Stimulated activated CD4-positive, alpha-beta T cell treated with anti-CD3 and anti-CD28 coated beads, Interleukin-12 subunit alpha, Interleukin-12 subunit beta, amount 100 ng/mL, for 24 hours (primary cell): ENCODE measurements around the gene SLC13A3.

ENCODE experiments used
- DNase-seq, 2 experiments: peaks; one replicate each; pipeline ENCODE4 v3.0.0-alpha.2; 2020; ENCODE audit warnings: low read depth in 2 of 2

SLC13A3 gene

DNA sequence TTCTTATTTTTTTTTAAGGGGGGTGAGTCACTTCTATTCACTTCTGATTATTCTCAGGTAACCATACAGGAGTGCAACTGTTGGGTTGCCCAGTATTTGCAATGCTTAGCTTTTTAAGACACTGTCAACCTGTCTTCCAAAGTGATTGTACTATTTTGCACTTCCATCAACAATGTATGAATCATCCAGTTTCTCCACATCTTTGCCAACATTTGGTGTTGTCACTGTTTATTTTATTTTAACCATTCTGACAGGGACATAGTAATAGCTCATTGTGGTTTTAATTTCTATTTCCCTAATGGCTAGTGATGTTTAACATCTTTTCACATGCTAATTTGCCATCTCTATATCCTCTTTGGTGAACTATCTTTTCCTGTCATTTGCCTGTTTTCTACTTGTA lies 1.4 kb upstream of the SLC13A3 start:
- no peak for DNase-seq

DNA sequence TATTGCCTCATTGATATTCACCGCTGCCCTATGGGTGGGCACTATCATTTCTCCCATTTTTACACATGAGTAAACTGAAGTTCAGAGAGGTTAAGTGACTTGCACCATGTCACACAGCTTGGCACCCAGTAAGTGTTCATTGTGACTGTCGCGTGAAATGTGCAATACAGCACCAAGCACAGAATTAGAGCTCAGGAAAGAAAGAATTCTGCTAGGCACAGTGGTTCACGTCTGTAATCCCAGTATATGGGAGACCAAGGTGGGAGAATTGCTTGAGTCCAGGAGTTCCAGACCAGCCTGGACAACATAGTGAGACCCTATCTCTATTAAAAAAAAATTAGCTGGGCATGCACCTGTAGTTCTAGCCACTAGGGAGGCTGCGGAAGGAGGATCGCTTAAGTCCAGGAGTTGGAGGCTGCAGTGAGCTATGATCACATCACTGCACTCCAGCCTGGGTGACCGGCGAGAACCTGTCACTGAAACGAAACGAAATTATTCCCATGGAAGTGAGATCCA lies 626 bp downstream of the SLC13A3 start:
- no peak for DNase-seq

DNA sequence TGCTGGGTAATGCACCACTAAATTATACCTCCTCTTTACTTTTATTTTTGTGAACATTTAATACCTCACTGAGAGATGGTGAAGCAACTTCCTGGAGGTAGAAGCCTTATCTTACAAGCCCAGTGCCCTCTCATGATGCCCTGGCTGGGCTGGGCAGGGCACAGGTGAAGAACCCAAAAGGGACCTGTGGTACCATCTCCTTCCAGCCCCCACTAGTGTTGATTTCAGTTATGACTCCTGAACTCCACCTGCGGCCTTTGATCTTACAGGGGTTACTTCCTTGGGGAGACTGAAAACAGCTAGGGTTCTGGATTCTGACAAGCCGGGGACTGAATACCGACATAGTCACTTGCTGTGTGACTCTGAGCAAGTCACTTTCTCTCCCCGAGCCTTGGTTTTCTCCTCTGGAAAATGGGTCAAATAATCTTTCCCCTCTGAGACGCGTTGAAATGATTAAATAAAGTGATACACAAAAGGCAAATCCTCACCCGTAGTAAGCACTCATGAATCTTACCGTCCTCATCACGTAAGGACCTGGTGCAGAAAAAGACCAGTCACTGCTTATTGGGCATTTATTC lies 1.2 kb downstream of the SLC13A3 start:
- DNase-seq, result no peak

DNA sequence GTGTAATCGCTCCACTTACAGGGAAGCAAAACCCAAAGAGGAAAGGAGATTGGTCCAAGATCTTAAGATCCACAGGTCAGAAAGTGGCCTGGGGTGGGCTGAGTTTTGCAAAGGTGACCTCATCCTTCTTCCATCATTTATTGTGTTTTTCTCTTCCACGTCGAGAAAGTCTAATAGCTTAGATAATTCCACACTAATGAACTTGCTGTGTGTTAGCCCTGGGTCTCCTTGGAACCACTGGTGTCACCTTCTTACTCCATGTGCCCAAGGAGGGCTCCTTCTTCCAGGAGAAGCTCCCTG lies 1.7 kb downstream of the SLC13A3 start:
- no peak for DNase-seq

DNA sequence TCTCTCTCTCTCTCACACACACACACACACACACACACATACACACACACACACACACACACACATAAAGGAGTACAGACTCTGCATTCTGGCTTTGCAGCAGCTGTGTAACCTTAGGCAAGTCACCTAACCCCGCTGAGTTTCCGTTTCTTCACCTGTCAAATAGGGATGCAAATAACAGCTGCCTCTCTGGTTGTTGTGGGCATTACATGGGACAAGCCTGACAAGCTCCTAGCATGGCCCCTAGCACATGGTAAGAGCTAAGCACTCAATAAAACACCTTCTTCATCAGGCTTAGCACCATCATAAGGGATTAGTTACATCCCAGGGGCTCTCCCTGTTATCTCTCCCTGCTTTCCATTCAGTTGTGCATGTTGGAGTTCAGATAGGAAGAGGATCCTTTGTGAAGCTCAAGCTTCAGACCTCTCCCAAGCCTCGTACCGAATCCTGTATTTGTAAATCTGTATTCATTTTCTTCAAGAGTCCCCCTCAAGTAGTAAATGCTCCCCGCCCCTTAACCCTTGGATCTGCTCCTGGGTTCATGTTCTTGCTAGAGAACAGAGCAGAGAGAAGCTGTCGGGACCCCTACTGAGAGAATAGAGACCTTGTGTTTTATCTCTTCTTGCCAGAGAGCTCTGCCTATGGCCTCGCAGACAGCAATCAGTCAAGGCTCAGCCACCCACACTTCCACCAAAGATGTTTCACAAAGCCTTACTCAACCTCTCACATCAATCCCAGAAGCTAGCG lies 2.2 kb downstream of the SLC13A3 start:
- DNase-seq, result no peak

DNA sequence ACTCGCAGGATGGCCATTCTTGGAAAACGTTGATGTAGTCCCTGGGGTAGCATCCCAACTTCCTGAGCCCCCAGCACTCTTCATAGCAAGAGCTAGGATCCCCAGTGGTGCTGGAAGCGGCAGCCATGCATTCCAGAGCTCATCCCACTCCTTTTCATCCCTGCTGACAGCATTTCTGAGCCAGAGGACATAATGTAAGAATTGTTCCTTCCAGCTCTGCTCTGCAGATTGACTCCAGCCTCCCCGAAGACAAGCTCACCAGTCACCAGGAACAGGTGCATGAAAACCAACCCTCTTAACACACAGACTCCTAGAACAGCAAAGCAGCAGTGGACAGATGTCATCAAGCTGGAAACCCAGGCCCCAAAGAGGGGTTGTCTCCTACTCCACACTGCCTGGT lies 3.8 kb downstream of the SLC13A3 start:
- DNase-seq, result no peak

DNA sequence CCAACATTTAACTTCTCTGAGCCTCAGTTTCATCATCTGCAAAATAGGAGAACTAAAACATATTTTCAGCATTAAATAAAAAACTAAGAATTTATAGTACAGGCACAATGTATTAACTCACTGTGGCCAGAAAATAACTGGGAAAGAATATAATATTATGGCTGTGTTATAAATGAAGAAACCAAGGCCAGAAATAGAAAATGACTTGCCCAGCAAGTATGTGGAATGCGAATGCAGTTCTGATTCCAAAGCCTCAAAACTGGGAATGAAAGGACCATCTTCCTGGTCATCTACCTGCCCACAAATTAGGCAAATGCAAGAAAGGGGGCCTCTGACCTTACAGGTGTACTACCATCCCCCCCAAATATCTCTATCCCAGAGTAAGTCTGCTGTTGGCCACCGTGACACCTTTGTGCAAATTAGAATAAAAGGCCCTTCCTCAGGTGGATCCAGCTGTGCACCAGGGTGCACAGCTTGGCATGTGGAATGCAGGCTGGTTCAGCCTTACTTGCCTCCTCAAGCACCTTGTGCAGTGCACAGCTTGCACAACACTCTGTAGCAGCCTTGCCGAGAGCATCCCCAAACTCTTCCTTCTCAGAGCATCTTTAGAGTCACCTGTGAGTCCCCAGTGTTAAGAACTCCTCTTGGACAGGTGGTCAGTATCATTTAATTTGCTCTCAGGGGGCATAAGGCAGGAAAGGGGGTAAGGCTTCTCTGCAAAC lies 4.4 kb downstream of the SLC13A3 start:
- DNase-seq, result no peak

DNA sequence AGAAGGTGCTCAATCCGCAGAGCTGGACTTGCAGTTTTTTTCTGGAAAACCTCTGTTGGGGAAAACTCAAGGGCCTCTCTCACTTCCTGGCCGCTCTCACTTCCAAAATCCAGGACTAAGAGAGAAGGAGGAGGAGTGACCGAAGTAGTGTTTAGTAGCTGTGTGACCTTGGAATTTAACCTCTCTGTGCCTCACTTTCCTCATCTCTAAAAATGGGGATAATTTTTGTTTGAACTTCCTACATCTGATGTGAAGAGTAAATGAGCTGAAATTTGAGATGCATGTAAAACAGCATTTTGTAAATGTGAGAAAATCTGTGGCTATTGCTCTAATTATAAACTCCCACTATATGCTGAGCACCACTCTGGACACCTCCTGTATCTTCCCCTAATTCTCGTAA lies 5.1 kb downstream of the SLC13A3 start:
- no peak for DNase-seq

DNA sequence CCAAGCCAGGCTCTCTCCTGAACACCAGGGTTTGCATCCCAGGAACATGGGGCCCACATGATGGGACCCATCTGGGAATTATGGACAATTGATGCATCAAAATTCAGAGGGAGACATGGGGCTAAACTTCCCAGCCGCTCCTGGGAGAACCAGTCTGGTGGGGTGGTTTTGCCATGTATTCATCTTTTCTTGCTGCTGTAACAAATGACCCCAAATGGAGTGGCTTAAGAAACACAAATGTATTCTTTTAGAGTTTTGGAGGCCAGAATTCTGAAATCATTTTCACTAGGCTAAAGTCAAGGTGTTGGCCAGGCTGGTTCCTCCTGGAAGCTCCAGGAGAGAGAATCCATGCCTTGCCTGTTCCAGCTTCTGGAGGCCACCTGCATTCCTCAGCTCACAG lies 6.5 kb downstream of the SLC13A3 start:
- no peak for DNase-seq

DNA sequence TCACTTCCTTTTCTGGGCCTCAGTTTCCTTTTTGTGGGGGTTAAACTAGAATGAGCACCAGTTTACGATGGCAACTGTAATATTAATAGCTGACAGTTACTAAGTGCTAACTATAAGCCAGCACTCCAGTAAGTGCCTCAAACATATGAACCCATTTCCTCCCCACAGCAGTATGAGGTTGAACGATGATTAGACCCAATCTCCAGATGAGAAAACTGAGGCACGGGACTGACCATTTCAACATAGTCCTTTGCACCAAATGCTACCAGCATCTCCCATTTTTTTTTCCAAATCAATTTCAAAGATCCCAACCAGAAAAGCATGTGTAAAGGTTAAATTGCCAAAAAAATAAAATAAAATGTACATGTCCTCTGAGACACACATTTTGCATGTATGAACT lies 7.1 kb downstream of the SLC13A3 start:
- no peak for DNase-seq

DNA sequence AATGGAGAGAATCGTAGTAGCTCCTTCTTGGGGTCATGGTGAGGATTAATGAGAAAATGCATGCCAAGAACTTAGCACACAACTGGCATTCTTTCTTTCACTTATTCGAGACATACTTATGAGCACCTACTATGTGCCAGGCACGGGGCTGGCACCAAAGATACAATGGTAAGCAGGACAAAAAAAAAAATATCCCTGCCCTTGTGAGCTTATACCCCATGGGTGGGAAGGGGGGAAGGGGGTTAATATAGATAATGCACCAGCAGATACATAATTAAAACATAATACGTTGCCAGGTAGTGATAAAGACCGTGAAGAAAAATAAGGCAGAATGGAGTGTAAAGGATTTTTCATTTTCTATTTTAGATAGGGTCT lies 8.3 kb downstream of the SLC13A3 start:
- no peak for DNase-seq

DNA sequence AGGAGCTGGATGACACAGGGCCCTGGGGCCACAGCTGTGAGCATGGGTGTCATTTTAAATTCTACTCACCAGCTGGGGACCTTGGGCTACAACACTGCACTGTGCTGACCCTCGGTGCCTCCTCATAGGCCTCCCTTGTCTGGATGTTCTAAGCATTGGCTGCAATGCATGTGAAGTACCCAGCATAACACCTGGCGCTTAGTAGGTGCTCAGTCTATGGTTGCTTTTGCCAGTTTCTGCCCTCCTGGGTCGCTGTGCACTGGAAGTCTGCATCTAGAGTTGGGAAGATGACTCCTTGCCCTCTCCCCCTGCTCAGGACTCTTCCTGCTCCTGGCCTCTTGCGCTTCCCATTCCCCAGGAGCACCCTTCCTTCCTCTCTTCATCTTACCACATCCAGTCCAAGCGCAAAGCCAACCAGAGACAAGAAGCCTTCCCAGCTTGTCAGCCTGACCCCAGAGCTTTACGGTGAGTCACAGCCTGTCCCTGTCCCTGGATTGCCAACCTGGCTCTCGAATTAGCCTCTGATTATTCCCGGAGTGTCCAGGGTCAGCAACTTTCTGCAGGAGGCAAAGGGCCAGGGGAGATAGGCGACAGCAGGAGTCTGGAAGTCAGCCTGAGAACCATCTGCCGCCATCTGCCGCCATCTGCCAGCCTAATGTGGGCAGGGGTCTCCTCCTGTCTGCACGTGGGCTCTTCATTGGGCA lies 8.8 kb downstream of the SLC13A3 start:
- DNase-seq, result no peak

DNA sequence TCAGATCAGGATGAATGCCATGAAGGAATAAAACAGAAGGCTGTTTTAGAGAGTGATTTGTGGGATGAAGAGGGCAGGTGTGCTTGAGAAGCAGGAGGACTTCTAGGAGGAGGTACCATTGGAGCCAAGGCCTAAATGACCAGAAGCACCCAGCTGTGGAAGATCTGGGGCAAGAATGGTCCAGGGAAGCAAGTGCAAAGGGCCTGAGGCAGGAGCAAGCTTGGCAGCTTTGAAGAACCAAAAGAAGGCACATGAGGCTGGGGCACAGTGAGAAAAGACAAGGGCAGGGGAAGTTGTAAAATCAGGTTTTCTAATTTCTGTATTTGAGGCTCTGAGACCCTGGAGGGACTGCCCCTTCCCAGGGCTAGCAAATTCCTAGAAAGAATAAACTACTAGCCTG lies 9.8 kb downstream of the SLC13A3 start:
- no peak for DNase-seq

DNA sequence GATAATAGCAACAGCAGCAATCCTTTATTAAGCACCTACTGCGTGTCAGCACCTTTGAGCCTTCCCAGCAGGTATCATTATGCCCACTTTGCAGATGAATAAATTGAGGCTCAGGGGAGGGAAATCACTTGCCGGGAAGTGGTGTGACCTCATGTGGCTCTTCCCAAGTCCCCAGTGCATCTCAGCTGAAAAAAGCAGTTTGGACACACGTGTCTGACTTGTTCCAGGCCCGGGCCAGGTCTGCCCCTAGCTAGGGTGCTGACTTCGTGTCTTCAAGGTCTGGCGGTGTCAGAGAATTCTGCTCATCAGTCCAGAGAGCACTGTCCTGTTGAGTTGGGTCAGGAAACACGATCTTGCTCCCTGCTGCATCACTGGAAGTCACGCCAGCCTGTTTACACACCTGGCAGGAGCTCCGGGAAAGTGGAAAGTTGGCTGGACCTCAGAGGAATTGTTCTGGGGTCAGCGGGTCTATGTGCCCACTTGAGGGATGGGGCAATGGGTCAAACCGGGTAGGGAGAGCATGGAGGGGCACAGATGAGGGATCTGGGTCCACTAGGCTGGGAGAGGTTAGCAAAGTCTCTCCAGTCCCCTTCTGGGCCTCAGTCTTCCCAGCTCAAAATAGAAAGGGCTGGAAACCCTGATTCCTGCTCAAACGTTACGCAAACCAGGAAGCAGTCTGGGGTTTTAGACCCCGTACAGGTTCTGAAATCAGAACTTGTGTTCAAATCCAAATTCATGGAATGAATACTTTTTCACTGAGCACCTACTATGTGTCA lies 10.5 kb downstream of the SLC13A3 start:
- no peak for DNase-seq

DNA sequence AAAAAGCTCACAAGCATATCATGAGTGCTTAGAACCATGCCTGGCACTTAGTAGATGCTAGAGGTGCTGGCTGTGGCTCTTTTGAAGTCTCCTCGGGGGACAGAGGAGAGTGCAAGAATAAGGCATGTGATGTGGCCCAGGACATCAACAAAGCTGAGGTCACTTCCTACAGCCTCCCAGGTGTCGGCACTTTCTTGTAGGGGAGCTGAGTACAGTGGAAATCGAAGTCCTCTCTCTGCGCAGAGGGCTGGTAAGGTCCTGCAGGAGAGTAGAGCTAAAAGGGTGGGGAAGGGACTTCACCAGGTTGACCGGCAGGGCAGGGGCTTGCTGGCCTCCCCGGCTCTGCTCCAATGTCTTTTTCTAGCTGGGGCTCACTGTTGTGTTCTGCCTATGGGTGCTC lies 11.2 kb downstream of the SLC13A3 start:
- DNase-seq, result no peak

DNA sequence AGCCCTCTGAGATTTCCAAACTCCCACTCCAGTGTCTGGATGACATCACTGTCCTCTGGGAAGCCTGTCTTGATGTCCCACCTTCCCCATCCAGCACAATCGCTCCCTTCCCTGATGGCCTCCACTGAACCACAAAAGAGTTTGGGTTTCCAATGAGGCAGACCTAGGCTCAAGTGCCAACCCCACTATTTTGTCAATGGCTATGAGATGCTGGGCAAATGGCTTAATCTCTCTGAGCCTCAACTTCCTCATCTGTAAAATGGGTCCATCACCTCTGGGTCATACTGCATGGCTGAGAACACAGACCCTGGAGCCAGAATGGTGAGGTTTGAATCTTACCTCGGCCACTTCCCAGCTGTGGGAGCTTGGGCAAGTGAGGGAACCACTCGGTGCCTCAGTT lies 11.7 kb downstream of the SLC13A3 start:
- DNase-seq, result no peak

DNA sequence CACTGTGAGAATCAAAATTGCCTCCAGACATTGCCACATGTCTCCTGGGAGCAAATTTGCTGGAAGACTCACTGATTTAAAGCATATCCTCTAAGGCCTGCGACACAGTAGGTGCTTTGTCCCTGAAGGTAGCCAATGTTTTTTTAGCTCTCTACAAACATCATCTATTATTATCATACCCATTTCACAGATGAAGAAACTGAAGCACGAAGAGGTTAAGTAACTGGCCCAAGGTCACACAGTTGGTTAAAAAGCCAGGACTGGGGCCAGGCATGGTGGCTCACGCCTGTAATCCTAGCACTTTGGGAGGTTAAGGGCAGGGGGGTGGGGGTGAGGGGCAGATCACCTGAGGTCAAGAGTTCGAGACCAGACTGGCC lies 12.4 kb downstream of the SLC13A3 start:
- DNase-seq, result no peak

DNA sequence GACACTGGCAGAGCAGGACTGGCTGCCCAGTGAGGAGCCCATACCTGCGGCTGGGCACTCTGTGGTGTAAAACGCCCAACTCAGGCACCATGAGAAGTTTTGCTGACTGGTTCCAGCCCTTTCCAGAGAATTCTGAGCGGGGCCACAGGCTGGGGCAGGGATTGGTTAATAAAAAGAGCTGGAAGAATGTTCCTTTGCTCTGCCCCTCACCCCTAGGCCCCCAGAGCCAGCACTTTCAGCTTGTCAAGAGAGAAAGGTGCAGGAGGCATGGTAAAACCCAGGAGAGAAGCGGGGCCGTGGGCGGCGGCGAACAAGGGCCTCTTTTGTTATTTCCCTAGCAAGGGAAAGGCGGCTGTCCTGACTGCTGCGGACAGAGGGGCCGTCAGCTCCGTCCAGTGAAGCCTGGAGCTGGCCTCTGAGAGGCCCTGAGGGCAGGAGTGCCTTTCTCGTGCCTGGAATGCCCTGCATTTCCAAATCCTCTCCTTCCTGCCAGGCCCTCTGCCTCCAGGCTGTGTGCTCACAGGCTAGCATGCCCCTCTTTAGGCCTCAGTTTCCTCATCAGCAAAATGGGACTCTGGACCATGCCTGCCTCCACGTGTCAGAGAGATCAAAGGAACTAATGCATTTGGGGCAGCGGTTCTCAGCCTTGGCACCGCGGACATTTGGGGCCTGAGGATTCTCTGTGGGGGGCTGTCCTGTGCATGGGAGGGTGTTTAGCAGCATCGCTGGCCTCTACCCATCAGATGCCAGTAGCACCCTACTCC lies 12.9 kb downstream of the SLC13A3 start:
- no peak for DNase-seq

DNA sequence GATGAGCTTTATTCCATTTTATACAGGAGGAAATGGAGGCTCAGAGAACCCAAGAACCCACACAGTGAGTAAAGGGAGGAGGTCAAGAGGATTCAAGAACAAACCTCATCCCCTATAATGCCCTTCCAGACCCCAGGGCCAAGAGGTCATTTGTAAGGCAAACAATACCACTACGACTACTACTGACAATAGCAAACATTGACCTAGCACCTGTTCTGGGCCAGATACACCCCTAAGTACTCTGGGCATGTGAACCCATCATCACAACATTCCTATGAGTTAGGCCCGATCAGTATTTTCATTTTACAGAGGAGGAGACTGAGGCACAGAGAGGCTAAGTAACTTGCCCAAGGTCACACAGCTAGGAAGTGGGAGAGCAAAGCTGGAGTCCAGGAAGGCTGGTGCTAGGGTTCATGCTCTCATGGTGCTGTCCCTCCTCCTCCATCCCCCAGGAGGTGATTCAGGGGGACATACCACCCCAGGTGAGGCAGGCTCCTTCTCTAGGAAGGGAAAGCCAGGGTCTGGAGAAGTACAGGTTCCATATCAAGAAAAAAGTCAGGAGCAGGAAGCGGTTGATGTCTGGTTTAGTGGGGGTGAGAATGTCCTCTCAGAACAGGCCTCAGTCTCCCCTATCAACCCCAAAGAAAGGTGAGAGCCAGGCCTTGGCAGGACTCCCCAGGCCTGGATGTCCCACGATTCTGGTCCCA lies 13.7 kb downstream of the SLC13A3 start:
- DNase-seq, result no peak

DNA sequence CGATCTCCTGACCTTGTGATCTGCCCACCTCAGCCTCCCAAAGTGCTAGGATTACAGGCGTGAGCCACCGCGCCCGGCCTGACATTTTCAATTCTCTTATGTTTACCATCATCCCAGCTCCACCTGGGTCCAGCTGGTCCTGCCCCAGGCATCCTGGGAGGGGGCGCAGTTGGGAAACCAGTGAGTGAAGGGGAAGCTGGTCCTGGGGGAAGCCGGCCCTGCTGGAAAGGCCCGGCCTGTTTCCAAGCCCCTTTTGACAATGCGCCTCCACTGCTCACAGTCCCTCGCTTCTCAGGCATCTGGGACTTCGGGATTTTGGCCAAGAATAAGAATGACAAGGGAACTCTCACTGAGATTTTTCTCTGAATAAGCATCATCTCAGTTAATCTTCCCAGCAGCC lies 14.2 kb downstream of the SLC13A3 start:
- no peak for DNase-seq

DNA sequence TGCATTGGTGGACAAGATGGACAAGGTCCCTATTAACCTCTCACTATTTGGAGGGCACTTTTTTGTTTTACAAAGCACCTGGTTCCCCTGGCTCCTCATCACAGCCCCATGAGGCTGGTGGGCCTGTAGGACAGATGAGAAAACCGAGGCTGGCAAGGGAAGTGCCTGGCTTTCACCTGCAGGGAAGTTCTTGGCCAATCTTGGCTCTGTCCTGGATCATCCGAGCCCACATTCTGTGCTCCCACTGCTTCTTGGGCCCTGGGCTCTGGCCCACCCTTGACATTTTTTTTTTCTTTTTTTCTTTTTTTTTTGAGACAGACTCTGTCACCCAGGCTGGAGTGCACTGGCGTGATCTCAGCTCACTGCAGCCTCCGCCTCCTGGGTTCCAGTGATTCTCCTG lies 14.7 kb downstream of the SLC13A3 start:
- DNase-seq, result no peak
